GM12801 (cell line): Measurements from ENCODE around the gene PKDCC.

Experiments
- TF ChIP-seq, protein P1 (sequence below): IDR thresholded peaks from one replicate; pipeline ENCODE4 v1.5.1; 2011; ENCODE audit warnings: control low read depth; ENCODE audit not compliant: insufficient read length; ENCODE audit errors: extremely low read depth

PKDCC gene

DNA sequence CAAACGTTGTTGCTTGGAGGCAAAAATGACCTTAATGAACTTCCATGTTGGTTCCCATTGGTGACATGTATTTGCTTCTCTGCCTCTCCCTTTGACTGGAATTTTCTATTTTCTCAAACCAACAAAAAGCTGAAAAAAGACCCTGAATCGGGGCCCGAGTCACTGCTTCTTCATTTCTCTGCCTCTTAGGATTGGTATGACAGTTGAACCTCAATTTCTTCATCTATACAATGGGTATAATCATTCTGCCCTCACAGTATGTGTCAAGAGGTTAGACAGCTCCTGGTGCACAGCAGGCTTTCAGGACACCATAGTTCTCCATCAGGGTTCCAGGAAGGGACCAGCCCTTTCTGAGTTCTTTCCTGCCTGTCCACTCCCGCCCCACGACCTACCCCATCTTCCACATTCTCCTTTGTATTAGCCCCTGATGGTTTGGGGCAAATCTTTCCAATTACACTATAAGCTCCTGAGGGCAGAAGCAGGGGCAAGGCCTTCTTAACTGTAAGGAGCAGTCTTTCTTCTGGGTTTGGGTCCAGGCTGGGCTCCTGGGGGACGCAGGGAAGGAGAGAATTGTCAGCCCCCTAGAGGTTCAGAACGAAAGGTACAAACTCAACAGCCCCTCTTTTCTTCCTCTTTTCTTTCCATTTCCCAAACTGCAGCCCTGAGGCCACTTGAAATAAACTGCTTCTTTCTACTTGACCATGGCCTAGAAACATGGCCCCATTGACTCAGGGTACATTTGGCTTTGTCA lies 6.3 kb upstream of the PKDCC start:
- TF ChIP-seq, protein P1, sequence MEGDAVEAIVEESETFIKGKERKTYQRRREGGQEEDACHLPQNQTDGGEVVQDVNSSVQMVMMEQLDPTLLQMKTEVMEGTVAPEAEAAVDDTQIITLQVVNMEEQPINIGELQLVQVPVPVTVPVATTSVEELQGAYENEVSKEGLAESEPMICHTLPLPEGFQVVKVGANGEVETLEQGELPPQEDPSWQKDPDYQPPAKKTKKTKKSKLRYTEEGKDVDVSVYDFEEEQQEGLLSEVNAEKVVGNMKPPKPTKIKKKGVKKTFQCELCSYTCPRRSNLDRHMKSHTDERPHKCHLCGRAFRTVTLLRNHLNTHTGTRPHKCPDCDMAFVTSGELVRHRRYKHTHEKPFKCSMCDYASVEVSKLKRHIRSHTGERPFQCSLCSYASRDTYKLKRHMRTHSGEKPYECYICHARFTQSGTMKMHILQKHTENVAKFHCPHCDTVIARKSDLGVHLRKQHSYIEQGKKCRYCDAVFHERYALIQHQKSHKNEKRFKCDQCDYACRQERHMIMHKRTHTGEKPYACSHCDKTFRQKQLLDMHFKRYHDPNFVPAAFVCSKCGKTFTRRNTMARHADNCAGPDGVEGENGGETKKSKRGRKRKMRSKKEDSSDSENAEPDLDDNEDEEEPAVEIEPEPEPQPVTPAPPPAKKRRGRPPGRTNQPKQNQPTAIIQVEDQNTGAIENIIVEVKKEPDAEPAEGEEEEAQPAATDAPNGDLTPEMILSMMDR: no peak

DNA sequence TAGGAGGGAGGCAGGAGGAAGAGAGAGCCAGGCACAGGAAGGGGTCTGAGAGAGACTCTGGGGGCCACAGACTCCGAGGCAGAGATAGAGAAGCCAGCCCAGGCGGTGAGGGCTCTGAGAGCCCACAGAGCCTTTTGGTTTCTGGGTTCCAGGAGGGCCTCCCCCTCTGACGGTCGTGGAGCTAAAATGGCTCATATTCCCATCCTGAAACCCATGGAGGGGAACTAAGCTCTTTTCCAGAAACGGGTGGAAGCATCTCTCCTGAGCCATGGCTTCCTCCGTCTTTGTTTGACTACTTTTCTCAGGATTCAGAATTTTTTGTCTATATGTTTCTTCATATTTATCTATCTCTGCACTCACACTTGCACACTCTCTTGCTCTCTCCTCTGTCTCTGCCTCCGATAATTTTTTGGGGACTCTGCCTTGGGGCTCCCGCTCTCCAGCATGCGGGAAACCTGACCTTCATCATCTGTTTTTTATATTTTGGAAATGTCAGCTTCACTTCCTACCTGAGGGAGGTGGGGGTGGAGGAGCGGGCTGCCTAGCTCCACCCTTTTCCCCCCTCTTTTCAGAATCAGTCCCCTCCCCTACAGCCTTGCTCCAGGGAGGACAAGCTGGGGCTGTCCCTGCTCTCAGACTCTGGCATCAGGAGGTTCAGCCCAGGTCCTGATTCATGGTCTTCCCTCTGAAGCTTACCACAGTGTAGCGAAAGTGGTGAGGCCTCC lies 5.0 kb upstream of the PKDCC start:
- TF ChIP-seq, protein P1: no peak

DNA sequence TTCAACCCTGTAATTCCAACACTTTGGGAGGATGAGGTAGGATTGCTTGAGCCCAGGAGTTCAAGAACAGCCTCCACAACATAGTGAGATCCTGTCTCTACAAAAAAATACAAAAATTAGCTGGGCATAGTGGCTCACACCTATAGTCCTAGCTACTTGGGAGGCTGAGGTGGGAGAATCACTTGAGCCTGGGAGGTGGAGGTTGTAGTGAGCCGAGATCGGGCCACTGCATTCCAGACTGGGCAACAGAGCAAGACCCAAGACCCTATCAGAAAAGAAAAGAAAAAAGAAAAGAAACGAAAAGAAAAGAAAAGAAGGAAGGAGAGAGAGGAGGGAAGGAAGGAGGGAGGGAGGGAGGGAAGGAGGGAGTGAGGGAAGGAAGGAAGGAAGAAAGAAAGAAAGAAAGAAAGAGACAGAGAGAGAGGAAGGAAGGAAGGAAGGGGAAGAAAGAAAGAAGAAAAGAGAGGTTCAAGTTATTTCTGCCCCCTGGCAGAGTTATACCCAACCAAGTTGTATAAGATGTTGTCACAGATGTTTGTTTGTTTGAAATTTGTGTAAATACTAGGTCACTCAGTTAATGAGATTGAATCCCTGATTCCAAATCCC lies 3.9 kb upstream of the PKDCC start:
- TF ChIP-seq, protein P1: no peak

DNA sequence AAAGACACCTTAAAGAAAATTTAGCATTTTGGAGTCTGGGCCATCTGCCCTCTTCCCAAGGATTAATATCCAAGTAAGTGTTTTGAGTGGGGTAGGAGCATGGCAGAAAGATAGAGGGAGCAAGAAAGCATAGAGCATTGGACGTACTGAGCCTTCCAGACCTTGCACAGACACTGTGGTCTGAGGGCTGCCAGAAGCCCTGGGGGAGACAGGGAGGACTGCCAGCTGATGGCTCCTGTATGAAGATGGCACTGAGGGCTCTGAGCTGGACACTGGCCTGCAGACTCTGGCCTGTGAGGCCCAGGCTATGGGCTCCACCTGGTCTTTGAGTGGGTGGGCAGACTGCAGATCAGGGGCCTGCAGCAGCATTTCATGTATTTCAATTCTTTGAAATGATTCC lies 2.9 kb upstream of the PKDCC start:
- TF ChIP-seq, protein P1: no peak

DNA sequence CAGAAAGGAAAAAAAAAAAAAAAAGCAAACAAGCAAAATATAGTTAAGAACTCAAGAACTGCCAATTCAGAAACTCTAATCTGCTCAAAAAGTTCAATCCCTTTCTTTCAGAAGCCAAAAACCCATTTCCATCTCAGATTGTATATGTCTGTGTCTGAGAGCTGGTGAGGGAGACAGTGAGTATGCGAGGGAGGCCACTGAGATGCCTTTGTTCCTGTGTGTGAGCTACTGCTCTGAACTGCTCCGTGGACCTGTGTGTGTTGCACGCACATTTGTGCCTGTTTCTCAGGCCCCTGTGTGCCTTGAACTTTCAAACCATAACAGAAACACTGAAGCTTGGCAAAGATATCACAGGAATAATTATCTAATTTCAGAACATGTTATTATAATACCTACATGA lies 2.5 kb upstream of the PKDCC start:
- TF ChIP-seq, protein P1: no peak

DNA sequence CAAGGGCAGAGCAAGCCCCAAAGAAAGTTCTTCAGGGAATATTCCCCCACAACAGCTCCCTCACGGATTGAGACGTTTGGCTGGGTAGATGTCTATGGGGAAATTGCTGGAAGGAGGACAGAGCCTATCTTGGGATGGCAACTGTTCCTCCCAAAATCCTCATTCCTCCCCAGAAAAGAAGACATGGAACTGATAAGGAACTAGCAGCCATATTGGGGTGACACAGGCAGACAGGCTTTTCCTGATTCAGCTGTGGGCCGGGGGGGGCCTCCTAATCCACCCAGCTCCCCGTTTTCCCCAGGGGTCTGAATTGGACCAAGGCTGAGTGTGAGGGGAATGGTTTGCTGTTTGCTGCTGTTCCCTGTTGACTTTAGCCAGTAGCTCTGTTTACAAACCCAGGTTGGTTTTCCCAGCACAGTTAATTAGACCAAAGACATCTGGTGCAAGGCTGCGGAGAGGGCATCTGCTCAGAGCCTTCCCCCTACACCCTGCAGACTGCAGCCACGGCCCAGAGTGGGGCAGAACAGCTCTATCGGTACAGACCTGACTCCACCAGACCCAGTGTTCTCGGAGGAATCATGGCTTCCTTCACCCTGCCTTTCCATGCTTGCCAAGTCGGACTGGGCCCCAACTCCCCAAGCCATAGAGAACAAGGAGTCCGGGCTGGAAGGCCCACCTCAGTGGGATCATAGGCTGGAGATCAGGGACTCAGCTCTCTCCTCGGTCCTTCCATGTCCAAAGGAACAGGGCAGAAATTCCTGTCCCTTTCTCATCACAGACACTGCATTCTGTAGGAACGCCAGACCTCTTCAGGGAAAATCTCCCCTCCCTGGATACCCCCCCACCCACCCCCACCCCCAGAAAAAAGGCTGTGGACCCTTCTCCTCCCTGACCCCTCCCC lies 1.7 kb upstream of the PKDCC start:
- TF ChIP-seq, protein P1: no peak
